ENCODE measurements around the gene GALT. TPM values are rescaled to one million over a fixed set of nuclear protein-coding genes. Genes with fewer than 3 reads are reported as not detected.
A peak's percentile ranks its signal among the peaks of the same experiment; 100 is the strongest.

The GALT gene
- total and polyA plus RNA-seq, 2 of the 13 experiments (the other 11 are each of a cell fraction or from before 2014, with no cell fraction given): 40.4 to 46.3 TPM

- TF ChIP-seq, protein P1, sequence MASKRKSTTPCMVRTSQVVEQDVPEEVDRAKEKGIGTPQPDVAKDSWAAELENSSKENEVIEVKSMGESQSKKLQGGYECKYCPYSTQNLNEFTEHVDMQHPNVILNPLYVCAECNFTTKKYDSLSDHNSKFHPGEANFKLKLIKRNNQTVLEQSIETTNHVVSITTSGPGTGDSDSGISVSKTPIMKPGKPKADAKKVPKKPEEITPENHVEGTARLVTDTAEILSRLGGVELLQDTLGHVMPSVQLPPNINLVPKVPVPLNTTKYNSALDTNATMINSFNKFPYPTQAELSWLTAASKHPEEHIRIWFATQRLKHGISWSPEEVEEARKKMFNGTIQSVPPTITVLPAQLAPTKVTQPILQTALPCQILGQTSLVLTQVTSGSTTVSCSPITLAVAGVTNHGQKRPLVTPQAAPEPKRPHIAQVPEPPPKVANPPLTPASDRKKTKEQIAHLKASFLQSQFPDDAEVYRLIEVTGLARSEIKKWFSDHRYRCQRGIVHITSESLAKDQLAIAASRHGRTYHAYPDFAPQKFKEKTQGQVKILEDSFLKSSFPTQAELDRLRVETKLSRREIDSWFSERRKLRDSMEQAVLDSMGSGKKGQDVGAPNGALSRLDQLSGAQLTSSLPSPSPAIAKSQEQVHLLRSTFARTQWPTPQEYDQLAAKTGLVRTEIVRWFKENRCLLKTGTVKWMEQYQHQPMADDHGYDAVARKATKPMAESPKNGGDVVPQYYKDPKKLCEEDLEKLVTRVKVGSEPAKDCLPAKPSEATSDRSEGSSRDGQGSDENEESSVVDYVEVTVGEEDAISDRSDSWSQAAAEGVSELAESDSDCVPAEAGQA (IDR thresholded peaks at IDR 0.05; ENCODE audit: low read depth): no peak
- TF ChIP-seq, protein P1 (CRISPR knock-in tag; IDR thresholded peaks at IDR 0.05; ENCODE audit: borderline replicate concordance): no peak
- peak; percentile 66; the same call in 1 of the 2 replicates for TF ChIP-seq DMAP1 (CRISPR knock-in tag; IDR thresholded peaks at IDR 0.05)
- TF ChIP-seq, protein P2, sequence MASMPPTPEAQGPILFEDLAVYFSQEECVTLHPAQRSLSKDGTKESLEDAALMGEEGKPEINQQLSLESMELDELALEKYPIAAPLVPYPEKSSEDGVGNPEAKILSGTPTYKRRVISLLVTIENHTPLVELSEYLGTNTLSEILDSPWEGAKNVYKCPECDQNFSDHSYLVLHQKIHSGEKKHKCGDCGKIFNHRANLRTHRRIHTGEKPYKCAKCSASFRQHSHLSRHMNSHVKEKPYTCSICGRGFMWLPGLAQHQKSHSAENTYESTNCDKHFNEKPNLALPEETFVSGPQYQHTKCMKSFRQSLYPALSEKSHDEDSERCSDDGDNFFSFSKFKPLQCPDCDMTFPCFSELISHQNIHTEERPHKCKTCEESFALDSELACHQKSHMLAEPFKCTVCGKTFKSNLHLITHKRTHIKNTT (CRISPR knock-in tag; IDR thresholded peaks at IDR 0.05): 0 out of 2 replicates have a peak, but pooled peaks have one; percentile 64
- peak; percentile 66 for TF ChIP-seq THAP11 (CRISPR knock-in tag; IDR thresholded peaks at IDR 0.05)
- TF ChIP-seq HDAC1 (CRISPR knock-in tag; IDR thresholded peaks at IDR 0.05): peak; percentile 42; the same call in 1 of the 2 replicates
- peak; percentile 47; the same call in 1 of the 2 replicates for TF ChIP-seq ELF3 (CRISPR knock-in tag; IDR thresholded peaks at IDR 0.05)
- TF ChIP-seq, protein P3, sequence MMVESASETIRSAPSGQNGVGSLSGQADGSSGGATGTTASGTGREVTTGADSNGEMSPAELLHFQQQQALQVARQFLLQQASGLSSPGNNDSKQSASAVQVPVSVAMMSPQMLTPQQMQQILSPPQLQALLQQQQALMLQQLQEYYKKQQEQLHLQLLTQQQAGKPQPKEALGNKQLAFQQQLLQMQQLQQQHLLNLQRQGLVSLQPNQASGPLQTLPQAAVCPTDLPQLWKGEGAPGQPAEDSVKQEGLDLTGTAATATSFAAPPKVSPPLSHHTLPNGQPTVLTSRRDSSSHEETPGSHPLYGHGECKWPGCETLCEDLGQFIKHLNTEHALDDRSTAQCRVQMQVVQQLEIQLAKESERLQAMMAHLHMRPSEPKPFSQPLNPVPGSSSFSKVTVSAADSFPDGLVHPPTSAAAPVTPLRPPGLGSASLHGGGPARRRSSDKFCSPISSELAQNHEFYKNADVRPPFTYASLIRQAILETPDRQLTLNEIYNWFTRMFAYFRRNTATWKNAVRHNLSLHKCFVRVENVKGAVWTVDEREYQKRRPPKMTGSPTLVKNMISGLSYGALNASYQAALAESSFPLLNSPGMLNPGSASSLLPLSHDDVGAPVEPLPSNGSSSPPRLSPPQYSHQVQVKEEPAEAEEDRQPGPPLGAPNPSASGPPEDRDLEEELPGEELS (CRISPR knock-in tag; IDR thresholded peaks at IDR 0.05): peak; percentile 24; the same call in 1 of the 2 replicates
- TF ChIP-seq, protein P4, sequence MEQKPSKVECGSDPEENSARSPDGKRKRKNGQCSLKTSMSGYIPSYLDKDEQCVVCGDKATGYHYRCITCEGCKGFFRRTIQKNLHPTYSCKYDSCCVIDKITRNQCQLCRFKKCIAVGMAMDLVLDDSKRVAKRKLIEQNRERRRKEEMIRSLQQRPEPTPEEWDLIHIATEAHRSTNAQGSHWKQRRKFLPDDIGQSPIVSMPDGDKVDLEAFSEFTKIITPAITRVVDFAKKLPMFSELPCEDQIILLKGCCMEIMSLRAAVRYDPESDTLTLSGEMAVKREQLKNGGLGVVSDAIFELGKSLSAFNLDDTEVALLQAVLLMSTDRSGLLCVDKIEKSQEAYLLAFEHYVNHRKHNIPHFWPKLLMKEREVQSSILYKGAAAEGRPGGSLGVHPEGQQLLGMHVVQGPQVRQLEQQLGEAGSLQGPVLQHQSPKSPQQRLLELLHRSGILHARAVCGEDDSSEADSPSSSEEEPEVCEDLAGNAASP (CRISPR knock-in tag; IDR thresholded peaks at IDR 0.05; ENCODE audit: borderline replicate concordance): no peak
- 0 out of 2 replicates have a peak, but pooled peaks have one; percentile 52 for TF ChIP-seq SNAPC2 (CRISPR knock-in tag; IDR thresholded peaks at IDR 0.05)
- TF ChIP-seq PCBP1 (IDR thresholded peaks at IDR 0.05; ENCODE audit: borderline replicate concordance, low read depth, low read length): 0 out of 2 replicates have a peak, but pooled peaks have one; percentile 60
- TF ChIP-seq NFYC (CRISPR knock-in tag; IDR thresholded peaks at IDR 0.05): no peak
- 0 out of 2 replicates have a peak, but pooled peaks have one; percentile 11 for TF ChIP-seq ZNF589 (CRISPR knock-in tag; conservative IDR thresholded peaks at IDR 0.05)
- TF ChIP-seq MLX (CRISPR knock-in tag; IDR thresholded peaks at IDR 0.05): no peak
- peak; percentile 42 for TF ChIP-seq HOXA3 (CRISPR knock-in tag; IDR thresholded peaks at IDR 0.05)
- TF ChIP-seq HDAC2 (CRISPR knock-in tag; IDR thresholded peaks at IDR 0.05): 0 out of 2 replicates have a peak, but pooled peaks have one; percentile 33
- 0 out of 2 replicates have a peak, but pooled peaks have one; percentile 43 for TF ChIP-seq KLF6 (CRISPR knock-in tag; IDR thresholded peaks at IDR 0.05)
- TF ChIP-seq GABPB1 (CRISPR knock-in tag; IDR thresholded peaks at IDR 0.05): peak; percentile 67; the same call in 1 of the 2 replicates
These were observed 34.4 kb upstream of the GALT start, which contains the start of gene RPP25L (continued) for GRCh38 chr9:34611811-34612787.

Data from HepG2 (cell line).